Epithelial cell of prostate (primary cell): ENCODE measurements around the gene ARL8B.
A peak's percentile ranks its signal among the peaks of the same experiment; 100 is the strongest.

ENCODE experiments used
- DNase-seq: peaks from one replicate; pipeline ENCODE4 v3.0.0-alpha.2; 2011; ENCODE audit warnings: low read depth, low spot score
- H3K27ac ChIP-seq: fragments of 450-650 bp; 2 replicates; pipeline ENCODE4 v1.5.1; 2017; ENCODE audit warnings: mild to moderate bottlenecking

ARL8B gene

DNA sequence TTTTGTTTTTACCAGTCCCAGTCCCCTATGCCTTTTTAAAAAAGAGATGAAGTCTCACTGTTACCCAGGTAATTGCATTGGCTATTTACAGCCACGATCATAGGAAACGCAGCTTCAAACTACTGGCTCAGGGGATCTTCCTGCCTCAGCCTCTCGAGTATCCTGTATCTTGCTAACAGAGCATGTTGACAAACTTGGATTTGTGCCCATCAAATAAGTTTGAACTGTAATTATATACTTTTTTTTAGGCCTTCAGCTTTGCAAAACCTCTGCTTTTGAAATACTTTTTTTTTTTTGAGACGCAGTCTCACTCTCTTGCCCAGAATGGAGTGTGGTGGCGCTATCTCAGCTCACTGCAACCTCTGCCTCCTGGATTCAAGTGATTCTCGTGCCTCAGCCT lies 62.4 kb downstream of the ARL8B start:
- no peak for DNase-seq
- H3K27ac ChIP-seq, result no peak overlapping the region

- peak overlapping the region; percentile 99 for H3K27ac ChIP-seq
- DNase-seq, result no peak
These were observed 63.1 kb downstream of the ARL8B start for GRCh38 chr3:5185093-5185673.

- DNase-seq, result no peak
- H3K27ac ChIP-seq, result peak overlapping the region; percentile 99
These were observed 64.2 kb downstream of the ARL8B start for GRCh38 chr3:5186089-5186857.

DNA sequence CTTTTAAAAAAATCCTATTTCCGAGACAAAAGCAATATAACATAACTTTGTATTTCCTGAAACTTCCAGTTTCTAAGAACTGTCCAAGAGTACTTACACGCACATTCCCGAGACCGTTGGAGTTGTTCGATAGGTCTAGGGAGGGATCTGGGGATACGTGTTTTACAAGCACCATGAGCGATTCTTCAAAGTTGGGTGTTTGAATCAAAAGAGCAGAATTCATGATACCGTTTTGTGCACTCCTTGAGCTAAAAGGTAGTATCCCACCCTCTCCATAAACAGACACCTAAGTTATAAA lies 64.7 kb downstream of the ARL8B start:
- peak overlapping the region; percentile 99 for H3K27ac ChIP-seq
- DNase-seq, result no peak

DNA sequence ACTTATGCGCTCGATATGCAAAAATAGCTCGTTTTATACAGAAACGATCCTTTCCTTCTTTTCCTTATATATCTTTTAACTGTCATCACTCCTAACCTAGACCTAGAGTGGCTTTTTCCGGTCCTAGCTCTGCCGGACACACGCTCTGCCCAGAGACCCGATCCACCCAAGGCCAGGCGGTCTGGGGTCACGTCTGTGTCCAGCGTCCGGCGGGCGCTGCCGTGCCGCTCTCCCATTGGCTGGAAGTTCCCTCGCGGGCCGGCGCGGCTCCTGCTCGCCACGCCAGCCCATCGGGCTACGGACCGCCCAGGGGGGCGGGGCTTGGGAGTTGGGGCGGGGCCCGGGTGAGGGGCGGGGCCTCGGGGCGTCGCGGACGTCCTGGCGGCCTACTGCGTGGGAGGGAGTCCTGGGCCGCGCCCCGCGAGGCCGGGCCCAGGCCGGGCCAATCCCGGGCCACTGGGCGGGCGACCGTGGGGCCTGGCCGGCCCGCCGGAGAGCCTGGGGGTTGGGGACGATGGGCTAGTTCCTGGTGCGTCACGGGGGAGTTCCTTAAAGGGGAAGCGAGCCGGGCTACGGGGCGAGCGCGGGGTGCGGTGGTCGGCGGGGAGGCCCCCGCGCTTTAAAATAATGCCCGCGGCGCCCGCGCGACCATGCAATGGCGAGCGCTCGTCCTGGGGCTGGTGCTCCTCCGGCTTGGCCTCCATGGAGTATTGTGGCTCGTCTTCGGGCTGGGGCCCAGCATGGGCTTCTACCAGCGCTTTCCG lies 65.2 kb downstream of the ARL8B start, which contains the start of gene EDEM1:
TSS of gene EDEM1 (plus strand) at position 552 of the 764 bp plus-strand sequence. CDS start at position 651, 99 bp downstream.
- H3K27ac ChIP-seq, result peak within 1 kb of the TSS; percentile 99
- DNase-seq, result peak; percentile 74

- peak overlapping the region; percentile 99 for H3K27ac ChIP-seq
- DNase-seq, result no peak
These were observed 65.9 kb downstream of the ARL8B start for GRCh38 chr3:5187920-5188418.

DNA sequence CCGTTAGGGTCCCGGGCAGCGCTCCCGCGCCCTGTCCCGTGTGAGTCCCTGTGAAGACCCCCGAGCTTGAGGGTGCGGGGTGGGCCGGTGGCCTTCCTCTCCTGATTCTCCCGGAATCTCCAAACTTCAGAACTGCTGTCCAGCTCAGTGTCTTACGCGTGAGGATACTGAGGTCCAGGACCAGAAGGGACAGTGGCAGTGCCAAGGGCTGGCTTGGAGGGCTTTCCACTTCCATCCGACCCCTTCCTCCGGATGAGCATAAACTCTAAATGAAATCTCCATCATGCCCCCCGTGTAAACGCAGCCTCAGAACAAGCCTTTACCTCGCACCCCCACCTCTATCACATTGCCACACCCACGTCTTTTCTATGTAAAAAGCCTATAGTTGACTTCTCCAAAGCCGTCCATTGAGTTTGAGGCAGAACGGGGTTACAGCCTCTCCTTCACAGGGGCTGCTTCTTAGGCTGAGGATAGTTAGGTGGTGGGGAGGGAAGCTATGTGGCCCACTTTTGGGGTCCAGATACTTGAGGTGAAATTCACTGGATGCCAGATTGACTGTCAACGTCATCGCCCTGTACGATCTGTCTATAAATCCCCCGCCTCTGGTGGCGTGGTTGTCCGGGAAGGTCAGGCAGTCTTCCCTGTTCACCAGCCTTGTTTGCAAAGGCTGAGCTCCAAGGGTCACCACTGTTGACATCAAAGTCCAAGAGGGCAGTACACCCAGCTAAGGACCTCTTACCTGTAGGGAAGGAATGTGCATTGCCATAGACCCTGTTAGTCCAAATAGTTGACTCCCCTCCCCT lies 66.5 kb downstream of the ARL8B start:
- peak overlapping the region; percentile 99 for H3K27ac ChIP-seq
- no peak for DNase-seq

GRCh38 chr3:5190147-5190791 lies 68.2 kb downstream of the ARL8B start:
- H3K27ac ChIP-seq, result peak overlapping the region; percentile 99
- DNase-seq, result no peak

DNA sequence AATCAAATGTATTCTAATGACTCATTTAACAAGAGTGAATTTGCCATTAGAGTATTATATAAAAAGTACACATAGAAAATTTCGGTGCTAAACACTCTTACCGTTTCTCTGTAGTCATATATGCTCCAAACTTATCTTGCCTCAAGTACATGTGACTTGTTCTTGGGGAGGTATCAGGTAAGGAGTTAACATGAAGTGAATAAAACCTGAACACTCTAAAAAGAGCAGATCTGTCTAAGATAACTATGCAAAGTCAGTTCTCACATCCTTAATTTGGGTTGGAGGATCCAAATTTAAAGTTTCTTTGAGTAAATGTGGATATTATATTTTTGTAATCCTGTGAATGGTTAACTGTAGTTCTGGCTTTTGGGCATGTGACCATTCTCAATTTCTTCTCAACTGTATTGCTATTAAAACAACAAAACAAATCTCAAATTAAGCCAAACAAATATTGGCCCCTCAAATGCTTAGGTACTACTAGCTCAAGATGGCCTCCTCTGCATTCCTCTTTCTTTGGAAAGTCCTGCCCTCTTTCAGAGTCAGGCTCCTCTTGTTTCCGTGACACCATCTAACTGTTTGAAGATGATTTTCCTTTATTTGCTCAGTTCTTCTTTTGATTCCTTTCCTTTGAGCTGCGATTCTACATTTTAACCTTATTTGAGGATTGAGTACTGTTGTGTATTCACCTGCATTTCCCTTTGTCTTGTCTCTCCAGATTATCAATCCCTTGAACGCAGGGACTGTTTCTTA lies 69.6 kb downstream of the ARL8B start:
- no peak for DNase-seq
- peak overlapping the region; percentile 99 for H3K27ac ChIP-seq

DNA sequence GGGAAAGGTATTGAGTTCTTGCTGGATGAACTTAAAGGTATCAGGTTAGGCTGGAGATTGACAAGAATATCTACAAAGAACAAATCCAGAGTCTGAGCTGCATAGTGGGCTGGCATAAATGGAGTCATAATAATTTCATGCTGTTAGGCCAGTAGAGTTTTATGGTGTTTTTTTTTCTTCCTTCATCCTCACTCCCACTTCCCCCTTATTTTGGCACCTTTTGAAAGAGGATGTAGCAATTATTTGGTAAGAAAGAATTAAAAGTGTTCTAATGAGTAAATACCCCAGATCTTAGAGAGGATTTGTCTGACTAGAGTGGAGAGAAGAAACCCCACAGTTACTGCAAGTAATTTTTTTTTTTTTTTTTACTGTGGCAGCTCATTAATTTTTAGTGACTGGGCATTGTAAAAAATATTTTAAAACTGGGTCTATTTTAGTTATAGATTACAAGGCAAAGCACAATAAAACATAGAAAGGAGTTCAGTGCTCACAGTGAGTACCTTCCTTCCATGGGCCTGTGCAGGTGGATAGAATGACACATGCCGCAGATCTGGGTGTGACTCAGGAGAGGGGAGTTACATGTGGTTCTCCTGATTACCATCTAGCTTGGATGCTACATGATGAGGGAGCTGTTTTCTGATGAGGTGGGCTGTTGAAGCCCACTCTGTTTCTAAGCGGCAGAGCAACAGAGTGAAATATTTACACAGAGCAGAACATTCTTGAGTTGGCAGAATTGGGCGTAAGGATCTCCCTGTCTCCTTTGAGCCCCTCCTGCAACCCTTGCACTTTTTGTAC lies 70.7 kb downstream of the ARL8B start:
- peak overlapping the region; percentile 99 for H3K27ac ChIP-seq
- no peak for DNase-seq

DNA sequence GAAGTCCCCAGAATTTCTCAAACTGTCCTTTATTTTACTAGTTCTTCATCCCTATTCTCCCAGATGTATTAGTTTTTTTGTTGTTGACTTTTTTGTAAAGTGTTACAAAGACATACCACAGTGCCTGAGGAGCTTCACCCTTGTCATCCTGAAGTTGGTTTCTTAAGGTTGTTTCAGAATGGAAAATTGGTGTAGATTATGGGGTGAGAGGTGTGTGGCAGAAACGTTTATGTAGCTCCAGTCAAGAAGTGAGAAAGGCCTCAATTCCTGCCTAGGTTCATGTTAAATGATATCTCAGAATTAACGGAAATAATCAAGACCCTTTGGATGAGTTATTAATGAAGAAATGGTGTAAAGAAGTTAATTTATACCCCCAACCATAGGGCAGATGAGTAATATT lies 72.2 kb downstream of the ARL8B start:
- H3K27ac ChIP-seq, result peak overlapping the region; percentile 99
- DNase-seq, result no peak

- DNase-seq, result peak; percentile 79
- peak overlapping the region; percentile 99 for H3K27ac ChIP-seq
These were observed 72.9 kb downstream of the ARL8B start for GRCh38 chr3:5194801-5195509.

- peak overlapping the region; percentile 99 for H3K27ac ChIP-seq
- no peak for DNase-seq
These were observed 73.5 kb downstream of the ARL8B start for GRCh38 chr3:5195605-5196004.

DNA sequence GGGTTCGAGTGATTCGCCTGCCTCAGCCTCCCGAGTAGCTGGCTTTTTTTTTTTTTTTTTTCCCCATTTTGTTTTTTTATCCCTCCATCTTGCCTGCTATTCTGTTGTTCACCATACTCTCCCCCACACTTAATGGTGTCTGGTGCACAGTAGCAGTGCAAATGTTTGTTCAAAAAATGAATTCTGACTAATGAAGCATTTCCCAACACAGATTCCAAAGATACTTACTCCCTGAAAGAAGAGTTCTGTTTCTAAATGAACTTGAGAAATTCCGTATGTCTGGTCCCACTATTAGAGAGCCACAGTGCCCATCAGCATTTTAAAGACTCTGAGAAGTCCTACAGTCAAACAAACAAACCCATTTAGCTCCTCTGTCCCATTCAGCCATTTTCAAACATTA lies 74.9 kb downstream of the ARL8B start:
- DNase-seq, result no peak
- peak overlapping the region; percentile 99 for H3K27ac ChIP-seq

DNA sequence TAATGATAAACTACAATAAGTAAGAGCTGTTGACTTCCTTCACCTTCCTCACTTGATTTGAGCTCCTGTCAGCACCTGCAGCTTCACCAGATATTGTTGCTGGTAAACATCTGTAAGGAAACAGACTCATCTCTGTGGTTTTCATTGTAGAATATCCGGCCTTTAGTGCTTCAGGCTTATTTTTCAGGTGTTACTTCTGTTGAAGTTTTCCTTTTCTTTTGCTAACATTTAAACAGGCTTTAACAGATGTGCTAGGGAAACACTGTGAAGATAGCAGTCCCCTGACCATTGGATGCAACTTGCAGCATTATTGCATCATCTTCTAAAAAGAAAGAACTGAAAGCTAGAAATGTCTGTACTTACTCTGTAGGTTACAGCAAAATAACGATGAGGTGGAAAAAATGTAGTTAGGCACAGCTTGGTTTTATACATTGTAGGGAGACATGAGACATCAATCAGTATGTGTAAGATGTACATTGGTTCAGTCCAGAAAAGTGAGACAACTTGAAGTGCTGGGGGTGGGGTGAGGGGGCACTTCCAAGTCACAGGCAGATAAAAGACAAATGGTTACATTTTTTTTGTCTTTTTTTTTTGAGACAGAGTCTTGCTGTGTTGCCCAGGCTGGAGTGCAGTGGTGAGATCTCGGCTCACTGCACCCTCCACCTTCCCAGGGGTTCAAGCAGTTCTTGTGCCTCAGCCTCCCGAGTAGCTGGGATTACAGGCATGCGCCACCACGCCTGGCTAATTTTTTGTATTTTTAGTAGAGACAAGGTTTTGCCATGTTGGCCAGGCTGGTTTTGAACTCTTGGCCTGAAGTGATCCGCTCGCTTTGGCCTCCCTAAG lies 75.6 kb downstream of the ARL8B start:
- no peak for DNase-seq
- peak overlapping the region; percentile 99 for H3K27ac ChIP-seq

DNA sequence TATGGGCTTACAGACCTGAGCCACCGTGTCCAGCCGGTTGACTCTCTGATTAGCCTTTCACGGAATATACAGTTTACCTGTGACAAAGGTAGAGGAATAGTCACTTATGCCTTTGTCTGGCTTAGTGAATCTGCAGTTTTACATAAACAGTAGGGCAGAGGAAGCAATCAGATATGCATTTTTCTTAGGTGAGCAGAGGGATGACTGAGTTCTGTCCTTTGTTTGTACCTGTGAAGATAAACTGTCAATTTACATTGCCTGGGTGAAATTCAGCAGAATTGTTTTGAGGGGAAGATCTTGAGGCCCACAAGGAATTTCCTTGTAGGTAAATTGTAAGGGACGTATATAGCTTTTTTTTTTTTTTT lies 76.2 kb downstream of the ARL8B start:
- peak overlapping the region; percentile 99 for H3K27ac ChIP-seq
- DNase-seq, result no peak
